ENCODE results near the gene TTBK1. TPM values are rescaled to one million over a fixed set of nuclear protein-coding genes. Genes with fewer than 3 reads are reported as not detected.

TTBK1 gene
- total RNA-seq, 4 donors from 2014 or later = not detected

GRCh38 chr6:43217351-43217750, 25.9 kb upstream of the TTBK1 start:
- TF ChIP-seq POLR2A (IDR thresholded peaks at IDR 0.05) (no peak), CTCF (IDR thresholded peaks at IDR 0.05) (no peak), POLR2AphosphoS5 (IDR thresholded peaks at IDR 0.05) (no peak), EP300 (IDR thresholded peaks at IDR 0.05) (no peak)
- no peak for DNase-seq (ENCODE audit: low spot score in 2 of 2)
- Histone ChIP-seq H3K4me3 (no peak overlapping the region), H3K27me3 (no peaks in the 10 kb centered on the region), H3K4me1 (peaks cover 8% of the 10 kb centered on the region), H3K36me3 (peaks cover 70% of the 10 kb centered on the region), H3K27ac (no peak overlapping the region), H3K9me3 (no peaks in the 10 kb centered on the region)
- 61% methylated on average over 5 of the region's 5 CpGs for WGBS

- no peak for DNase-seq (ENCODE audit: low spot score in 2 of 2)
- H3K4me1 ChIP-seq = peaks cover 9% of the 10 kb centered on the region
- peaks cover 72% of the 10 kb centered on the region for H3K36me3 ChIP-seq
- no peak overlapping the region for H3K27ac ChIP-seq
- no peak overlapping the region for H3K4me3 ChIP-seq
- WGBS = 94% methylated on average over 3 of the region's 3 CpGs
- TF ChIP-seq EP300 (IDR thresholded peaks at IDR 0.05) = no peak
- H3K9me3 ChIP-seq = no peaks in the 10 kb centered on the region
- H3K27me3 ChIP-seq = no peaks in the 10 kb centered on the region
These were observed 24.2 kb upstream of the TTBK1 start for GRCh38 chr6:43219119-43219518.

- H3K27me3 ChIP-seq = no peaks in the 10 kb centered on the region
- DNase-seq (ENCODE audit: low spot score in 2 of 2) = no peak
- no peak for TF ChIP-seq CTCF (IDR thresholded peaks at IDR 0.05)
- no peak for TF ChIP-seq EP300 (IDR thresholded peaks at IDR 0.05)
- no peak for TF ChIP-seq POLR2A (IDR thresholded peaks at IDR 0.05)
- no peak for TF ChIP-seq POLR2AphosphoS5 (IDR thresholded peaks at IDR 0.05)
These were observed 23.5 kb upstream of the TTBK1 start for GRCh38 chr6:43219814-43220213.

GRCh38 chr6:43220439-43220951, 22.8 kb upstream of the TTBK1 start:
- peaks cover 15% of the 10 kb centered on the region for H3K4me1 ChIP-seq
- H3K27me3 ChIP-seq = no peaks in the 10 kb centered on the region
- no peak overlapping the region for H3K4me3 ChIP-seq
- no peaks in the 10 kb centered on the region for H3K9me3 ChIP-seq
- peaks cover 64% of the 10 kb centered on the region for H3K36me3 ChIP-seq
- no peak overlapping the region for H3K27ac ChIP-seq
- TF ChIP-seq CTCF (IDR thresholded peaks at IDR 0.05) (no peak), POLR2A (IDR thresholded peaks at IDR 0.05) (no peak), EP300 (IDR thresholded peaks at IDR 0.05) (no peak), POLR2AphosphoS5 (IDR thresholded peaks at IDR 0.05) (no peak)
- WGBS = 88% methylated on average over 8 of the region's 16 CpGs
- no peak for DNase-seq (ENCODE audit: low spot score in 2 of 2)

More at GRCh38 chr6:43219814-43220213, 23.5 kb upstream of the TTBK1 start:
- no peak overlapping the region for H3K4me3 ChIP-seq
- no peaks in the 10 kb centered on the region for H3K9me3 ChIP-seq
- 91% methylated on average over 7 of the region's 7 CpGs for WGBS
- no peak overlapping the region for H3K27ac ChIP-seq
- peaks cover 15% of the 10 kb centered on the region for H3K4me1 ChIP-seq
- peaks cover 71% of the 10 kb centered on the region for H3K36me3 ChIP-seq

GRCh38 chr6:43221046-43221972, 22.0 kb upstream of the TTBK1 start:
- WGBS = 72% methylated on average over 16 of the region's 20 CpGs
- H3K27me3 ChIP-seq = no peaks in the 10 kb centered on the region
- H3K9me3 ChIP-seq = no peaks in the 10 kb centered on the region
- no peak for TF ChIP-seq CTCF (IDR thresholded peaks at IDR 0.05)
- H3K27ac ChIP-seq = no peak overlapping the region
- DNase-seq (ENCODE audit: low spot score in 2 of 2) = peak in 1 of 2 donors; percentile 65
- no peak overlapping the region for H3K4me3 ChIP-seq
- peaks cover 56% of the 10 kb centered on the region for H3K36me3 ChIP-seq
- peaks cover 15% of the 10 kb centered on the region for H3K4me1 ChIP-seq

All from suprapubic skin (tissue), 4 donors.